GM18909 (cell line): ENCODE measurements around the gene ZFHX3.

ENCODE experiments used
- ATAC-seq: cut with Tn5 transposase; IDR thresholded peaks from one replicate; pipeline ENCODE4 v1.9.1; 2021; ENCODE audit warnings: mild to moderate bottlenecking; ENCODE audit not compliant: unreplicated experiment, poor library complexity

ZFHX3 gene

GRCh38 chr16:72789465-72789864, 258.5 kb downstream of the ZFHX3 start:
- ATAC-seq, result no peak

DNA sequence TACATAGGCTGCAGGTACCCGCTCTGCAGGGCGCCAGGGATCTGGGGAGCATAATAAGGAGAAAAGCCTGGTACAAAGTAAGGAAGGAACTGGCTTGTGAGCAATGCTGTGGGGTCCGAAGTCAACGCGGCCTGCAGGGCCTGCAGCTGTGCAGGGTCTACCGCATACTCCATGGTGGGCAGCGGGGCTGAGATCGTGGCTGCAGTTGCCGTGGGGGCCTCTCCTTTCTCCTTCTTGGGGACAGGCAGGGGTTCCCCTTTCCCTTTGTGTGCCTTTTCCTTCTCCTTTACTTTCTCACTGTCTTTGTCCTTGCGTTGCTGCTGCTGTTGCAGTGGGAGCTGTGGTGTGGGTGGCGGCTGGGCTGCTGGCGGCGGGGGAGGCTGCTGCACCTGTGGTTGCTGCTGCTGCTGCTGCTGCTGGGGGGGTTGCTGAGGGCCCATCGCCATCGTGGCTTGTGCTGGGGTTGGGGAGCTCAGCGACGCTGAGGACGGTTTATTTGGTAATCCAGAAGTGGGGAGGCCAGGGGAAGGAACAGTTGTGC, 259.6 kb downstream of the ZFHX3 start:
- ATAC-seq, result no peak

- ATAC-seq, result peak; percentile 84
Observed at GRCh38 chr16:72787514-72788268, 260.2 kb downstream of the ZFHX3 start.

- no peak for ATAC-seq
Observed at GRCh38 chr16:72787130-72787513, 260.8 kb downstream of the ZFHX3 start.

DNA sequence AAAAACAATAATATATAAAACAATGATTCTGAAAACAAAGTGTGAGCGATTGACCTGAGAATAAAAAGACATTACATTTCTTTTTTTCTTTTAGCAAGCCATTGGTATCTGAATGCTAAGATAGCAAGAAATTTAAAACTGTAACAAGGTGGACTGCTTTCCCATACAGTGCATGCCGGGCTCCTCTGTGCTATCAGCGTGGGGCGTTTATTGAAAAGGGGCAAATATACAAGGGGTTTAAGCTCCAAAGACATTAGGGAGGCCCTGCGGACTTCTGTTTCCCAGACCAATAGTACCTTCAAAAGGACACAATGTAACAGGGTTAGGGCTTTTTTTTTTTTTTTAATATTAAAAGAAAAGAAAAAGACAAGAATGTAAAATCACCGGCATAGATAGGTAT, 261.3 kb downstream of the ZFHX3 start:
- no peak for ATAC-seq

DNA sequence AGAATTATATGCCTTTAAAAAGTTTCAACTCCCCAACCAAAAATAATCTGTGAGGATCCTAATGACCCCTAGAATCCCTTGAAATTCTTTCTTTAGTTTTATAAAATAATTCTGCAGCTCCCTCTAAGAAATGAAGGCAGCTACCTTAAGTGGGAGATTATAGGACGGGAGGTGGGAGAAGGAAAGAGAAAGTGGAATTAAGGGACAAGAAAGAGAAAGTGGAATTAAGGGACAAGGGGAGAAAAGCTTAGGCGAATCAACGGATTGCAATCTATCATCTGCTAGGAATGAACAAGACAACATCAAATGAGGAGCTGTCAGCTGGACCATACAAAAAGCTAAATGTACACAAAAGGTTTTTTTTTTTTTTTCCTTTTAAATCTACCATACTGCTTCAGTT, 262.0 kb downstream of the ZFHX3 start:
- ATAC-seq, result no peak

DNA sequence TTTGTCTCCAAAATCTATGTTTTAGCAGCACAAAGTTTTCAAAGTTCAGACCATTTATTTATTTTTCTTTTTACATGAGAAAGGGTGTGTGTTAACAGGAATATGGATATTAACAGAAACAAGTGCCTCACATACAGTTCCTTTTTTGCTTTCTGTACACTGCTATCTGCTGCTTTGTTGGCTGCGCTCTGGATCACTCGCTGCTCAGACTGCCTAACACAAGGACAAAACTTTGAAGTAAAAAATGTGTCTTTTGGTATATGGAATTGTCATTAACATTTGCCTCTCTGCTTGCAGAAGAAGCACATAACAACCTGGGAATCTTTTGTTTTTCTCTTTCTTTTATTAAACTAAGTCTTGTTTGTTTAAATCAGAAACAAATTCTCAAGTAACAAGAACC, 262.8 kb downstream of the ZFHX3 start:
- no peak for ATAC-seq

DNA sequence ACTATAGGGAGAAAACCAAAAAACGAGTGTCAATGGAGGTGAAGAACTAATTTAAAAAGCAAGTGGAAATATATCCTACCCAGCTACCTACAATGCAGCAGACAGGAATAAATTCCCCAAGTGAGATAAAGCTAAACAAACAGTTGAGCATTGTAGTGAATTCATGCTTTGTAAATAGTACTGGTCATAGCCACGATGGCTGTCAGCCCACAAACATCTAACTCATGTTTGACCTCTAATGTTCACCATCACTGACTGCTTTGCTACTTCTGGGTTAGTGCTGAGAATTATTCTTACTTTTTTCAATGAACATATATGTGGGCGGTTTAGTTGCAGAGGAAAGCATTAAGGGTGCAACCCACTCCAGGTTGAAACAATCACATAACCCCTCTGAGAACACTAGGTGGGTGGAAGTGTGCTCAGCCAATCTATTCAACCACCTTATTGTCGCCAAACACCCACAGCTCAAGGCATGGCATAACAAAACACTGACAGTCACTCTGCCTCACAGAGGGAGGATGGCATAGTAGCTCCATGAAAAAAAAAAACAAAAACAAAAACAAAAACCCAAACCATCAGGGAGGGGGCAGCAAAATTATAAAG, 264.1 kb downstream of the ZFHX3 start:
- no peak for ATAC-seq

DNA sequence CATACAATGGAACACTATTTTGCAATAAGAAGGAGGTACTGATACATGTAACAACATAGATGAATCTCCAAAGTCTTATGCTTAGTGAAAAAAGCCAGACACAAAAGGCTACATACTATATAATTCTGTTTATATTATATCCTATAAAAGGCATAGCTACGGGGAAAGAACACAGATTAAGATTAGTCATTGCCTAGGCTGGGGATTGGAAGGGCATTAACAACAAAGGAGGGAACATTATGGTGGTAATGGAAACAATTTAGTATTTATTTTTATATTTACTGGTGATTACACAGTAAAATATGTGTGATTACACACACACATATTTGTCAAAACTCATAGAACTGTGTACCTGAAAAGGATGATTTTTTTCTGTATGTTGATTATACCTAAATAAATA, 278.1 kb downstream of the ZFHX3 start:
- no peak for ATAC-seq

DNA sequence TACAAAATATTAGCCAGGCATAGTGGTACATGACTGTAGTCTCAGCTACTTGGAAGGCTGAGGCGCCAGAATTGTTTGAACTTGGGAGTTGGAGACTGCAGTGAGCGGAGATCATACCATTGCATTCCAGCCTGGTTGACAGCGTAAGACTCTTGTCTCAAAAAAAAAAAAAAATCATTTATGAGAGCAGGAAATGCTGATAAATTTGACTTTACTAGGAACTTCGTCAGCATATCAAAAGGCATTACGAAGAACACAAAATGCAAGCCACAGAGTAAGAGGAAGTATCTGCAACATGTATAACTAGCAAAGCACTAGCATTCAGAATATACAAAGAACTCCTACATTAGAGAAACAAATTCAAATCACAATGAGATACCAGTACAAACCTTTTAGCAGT, 279.3 kb downstream of the ZFHX3 start:
- no peak for ATAC-seq

DNA sequence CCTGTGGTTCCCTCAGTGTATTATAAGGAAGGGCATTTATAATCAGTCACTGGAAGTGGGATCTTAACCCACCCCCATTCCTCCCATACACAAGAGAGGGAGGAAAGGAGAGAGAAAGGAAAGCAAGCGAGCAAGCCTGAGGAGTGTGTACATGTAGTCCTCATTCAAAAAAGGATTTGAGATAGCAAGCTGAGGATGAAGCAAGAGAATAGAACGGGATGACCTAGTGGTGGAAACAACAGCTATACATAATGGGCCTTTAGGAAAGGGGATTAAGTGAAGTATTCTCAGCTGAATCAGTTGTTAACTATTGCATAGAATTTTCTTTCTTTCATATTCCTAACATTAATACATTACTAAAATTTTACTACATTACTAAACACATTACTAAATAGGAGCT, 281.4 kb downstream of the ZFHX3 start:
- no peak for ATAC-seq

GRCh38 chr16:72764015-72764654, 283.8 kb downstream of the ZFHX3 start:
- ATAC-seq, result no peak

DNA sequence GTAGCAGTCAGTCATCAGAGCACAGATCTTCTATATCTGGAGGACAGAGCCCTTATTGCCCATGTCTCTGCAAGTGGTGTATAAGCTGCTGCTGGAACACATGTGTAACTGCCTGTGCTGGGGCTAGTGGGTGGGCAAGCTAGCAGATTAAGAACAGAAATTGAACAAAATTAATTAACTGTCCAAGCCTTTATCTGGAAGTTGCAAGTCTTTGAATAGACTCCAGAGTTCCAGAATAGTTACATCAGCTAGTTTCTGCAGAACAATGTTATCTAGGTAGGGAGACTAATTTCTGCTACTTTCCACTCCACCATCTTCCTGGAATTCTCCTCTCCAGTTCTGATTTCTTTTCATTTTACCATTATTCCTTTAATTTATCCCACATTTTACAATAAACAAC, 287.3 kb downstream of the ZFHX3 start:
- ATAC-seq, result no peak

DNA sequence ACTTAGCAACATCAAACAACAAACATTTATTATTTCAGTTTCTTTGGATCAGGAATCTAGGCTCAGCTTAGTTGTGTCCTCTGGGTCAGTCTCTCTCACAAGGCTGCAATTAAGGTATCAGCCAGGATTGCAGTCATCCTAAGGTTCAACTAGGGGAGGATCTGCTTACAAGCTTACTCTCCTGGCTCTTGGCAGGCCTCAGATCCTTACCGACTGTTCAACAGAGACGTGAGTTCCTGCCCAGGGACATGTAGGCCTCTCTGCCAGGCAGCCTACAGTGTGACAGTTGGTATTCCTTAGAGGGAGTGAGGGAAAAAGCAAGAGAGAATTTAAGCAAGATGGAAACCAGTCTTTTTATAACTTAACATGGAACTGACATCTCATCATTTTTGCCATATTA, 294.0 kb downstream of the ZFHX3 start:
- ATAC-seq, result no peak

DNA sequence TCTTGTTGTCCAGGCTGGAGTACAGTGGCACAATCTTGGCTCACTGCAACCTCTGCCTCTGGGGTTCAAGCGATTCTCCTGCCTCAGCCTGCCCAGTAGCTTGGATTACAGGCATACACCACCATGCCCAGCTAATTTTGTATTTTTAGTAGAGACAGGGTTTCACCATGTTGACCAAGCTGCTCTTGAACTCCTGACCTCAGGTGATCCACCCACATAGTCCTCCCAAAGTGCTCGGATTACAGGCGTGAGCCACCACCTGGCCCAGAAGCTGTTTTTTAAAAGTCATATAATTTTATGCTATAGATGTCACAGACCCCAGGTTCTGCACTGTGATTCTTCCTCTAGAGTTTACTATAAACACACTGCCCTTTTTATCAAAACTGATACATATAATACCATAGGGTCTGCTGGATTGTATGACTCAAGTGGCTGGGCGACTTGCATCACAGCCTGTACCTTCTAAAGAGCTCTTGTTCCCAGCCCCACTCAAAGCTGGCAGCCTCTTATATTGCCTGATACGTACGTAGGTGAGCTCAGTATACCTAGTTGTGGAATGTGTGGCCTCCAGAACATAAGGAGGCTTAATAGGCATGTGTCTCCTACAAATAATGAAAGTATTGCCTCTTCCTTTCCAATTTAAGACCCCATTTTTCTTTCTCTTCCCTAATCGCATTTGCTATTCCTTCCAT, 295.8 kb downstream of the ZFHX3 start:
- no peak for ATAC-seq

DNA sequence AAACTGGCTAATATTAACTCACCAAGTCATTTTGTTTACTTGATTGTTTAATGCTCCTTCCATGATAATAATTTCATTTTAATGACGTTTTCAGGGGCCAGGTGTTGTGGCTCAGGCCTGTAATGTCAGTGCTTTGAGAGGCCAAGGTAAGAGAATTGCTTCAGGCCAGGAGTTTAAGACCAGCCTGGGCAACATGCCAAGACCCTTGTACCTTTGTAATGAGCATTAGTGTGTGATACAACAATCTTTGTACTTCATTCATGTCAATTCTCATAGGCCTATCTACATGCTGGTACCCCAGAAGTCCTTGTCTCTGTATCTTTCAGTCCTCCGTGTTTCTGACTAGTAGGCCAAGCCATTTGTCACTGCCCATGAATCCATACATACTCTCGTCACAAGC, 296.9 kb downstream of the ZFHX3 start:
- ATAC-seq, result no peak

- ATAC-seq, result no peak
Observed at GRCh38 chr16:72749091-72749490, 298.8 kb downstream of the ZFHX3 start.

- ATAC-seq, result no peak
Observed at GRCh38 chr16:72744076-72744793, 303.7 kb downstream of the ZFHX3 start.

- ATAC-seq, result peak; percentile 83
Observed at GRCh38 chr16:72743011-72743761, 304.7 kb downstream of the ZFHX3 start.

DNA sequence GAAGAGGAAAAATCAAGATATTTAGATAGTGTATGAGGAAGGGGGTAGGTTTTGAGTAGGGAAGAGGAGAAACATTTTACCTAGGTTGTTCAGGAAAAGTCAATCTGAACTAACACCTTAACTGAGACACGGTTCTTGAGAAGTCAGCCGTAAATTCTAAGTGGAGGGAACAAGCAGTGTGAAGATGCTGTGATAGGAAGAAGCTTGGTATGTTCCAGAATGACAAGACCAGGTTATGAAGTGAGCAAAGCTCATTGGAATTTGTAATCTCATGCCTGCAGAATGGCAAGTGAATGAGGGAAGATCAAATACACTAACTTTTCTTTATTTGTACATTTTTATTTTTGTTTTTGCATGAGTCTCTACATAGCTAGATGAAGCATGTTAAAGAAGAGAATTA, 307.6 kb downstream of the ZFHX3 start:
- no peak for ATAC-seq
